GM23248 (cell line): ENCODE results near the gene ATP6V1E1.

Experiments
- EZH2 ChIP-seq: fragments of 200-600 bp; sonication (generic); IDR thresholded peaks from 2 replicates; pipeline ENCODE4 v1.6.1; 2018; ENCODE audit warnings: antibody characterized with exemption, mild to moderate bottlenecking; ENCODE audit not compliant: insufficient read depth, poor library complexity, severe bottlenecking
- EZH2phosphoT487 ChIP-seq: fragments of 200-600 bp; sonication (generic); IDR thresholded peaks from 2 replicates; pipeline ENCODE4 v1.6.1; 2018; ENCODE audit warnings: antibody characterized with exemption, moderate library complexity, mild to moderate bottlenecking, low read depth; ENCODE audit not compliant: insufficient read depth

DNA sequence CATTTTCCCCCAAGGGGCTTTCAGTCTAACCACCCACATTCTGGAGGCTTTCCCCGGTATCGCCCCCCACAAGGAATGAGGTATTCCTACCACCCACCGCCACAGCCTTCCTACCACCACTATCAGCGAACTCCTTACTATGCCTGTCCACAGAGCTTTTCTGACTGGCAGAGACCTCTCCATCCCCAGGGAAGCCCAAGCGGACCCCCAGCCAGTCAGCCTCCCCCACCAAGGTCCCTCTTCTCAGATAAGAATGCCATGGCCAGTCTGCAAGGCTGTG lies 79.9 kb downstream of the ATP6V1E1 start:
- TF ChIP-seq EZH2 (no peak), EZH2phosphoT487 (no peak)
